ENCODE measurements around the gene STOX1. TPM values are rescaled to one million over a fixed set of nuclear protein-coding genes. Genes with fewer than 3 reads are reported as not detected.
A peak's percentile ranks its signal among the peaks of the same experiment; 100 is the strongest.

STOX1 gene
- total and polyA plus RNA-seq, 10 of the 15 experiments (the other 5 are each of a cell fraction or from before 2014, with no cell fraction given) = 0.18 to 1.2 (median 0.67) TPM; not detected in 1

GRCh38 chr10:68901105-68901927 is 74.0 kb downstream of the STOX1 start, which contains the start of gene DDX50 (continued):
- no peak for TF ChIP-seq USF2 (IDR thresholded peaks at IDR 0.05; ENCODE audit: borderline replicate concordance, low read depth, low read length)
- TF ChIP-seq RAD21 (IDR thresholded peaks at IDR 0.05; ENCODE audit: insufficient read depth, low read depth, low read length) = no peak
- 0 out of 2 replicates have a peak, but pooled peaks have one; percentile 32 for TF ChIP-seq ZBED1 (IDR thresholded peaks at IDR 0.05; ENCODE audit: borderline replicate concordance)
- no peak for TF ChIP-seq HSF1 (IDR thresholded peaks at IDR 0.05; ENCODE audit: low read depth, low read length)
- no peak for TF ChIP-seq CBX3 (IDR thresholded peaks at IDR 0.05; ENCODE audit: borderline replicate concordance, low read depth)
- no peak for TF ChIP-seq TCF12 (IDR thresholded peaks at IDR 0.05; ENCODE audit: low read depth, low read length)
- TF ChIP-seq HDAC2 (IDR thresholded peaks at IDR 0.05) = no peak
- TF ChIP-seq CBX5 (IDR thresholded peaks at IDR 0.05; ENCODE audit: low read depth) = peak; percentile 47; the same call in 1 of the 2 replicates
- peak; percentile 86 for TF ChIP-seq GABPA (IDR thresholded peaks at IDR 0.05; ENCODE audit: low read depth)
- no peak; the same call in 1 of the 2 replicates for TF ChIP-seq JUNB (IDR thresholded peaks at IDR 0.05)
- no peak; the same call in 1 of the 2 replicates for TF ChIP-seq NFIC (IDR thresholded peaks at IDR 0.05; ENCODE audit: low read depth, low read length)
- no peak for TF ChIP-seq MYC (IDR thresholded peaks at IDR 0.05; ENCODE audit: insufficient read depth, insufficient read length, insufficient replicate concordance, low read length, severe bottlenecking)
- TF ChIP-seq SREBF2 (IDR thresholded peaks at IDR 0.05; ENCODE audit: low read length) = no peak
- TF ChIP-seq SP1 (IDR thresholded peaks at IDR 0.05; ENCODE audit: low read depth, low read length) = peak; percentile 92
- no peak for TF ChIP-seq SUPT20H (IDR thresholded peaks at IDR 0.05; ENCODE audit: borderline replicate concordance, control insufficient read depth, low read depth, low read length)
- no peak for TF ChIP-seq TARDBP (IDR thresholded peaks at IDR 0.05; ENCODE audit: borderline replicate concordance)
- TF ChIP-seq MTA2 (IDR thresholded peaks at IDR 0.05; ENCODE audit: low read depth) = peak; percentile 47

Measured in GM12878 (cell line).